PC-3 (cell line): Measurements from ENCODE around the gene NCSTN. TPM values are rescaled to one million over a fixed set of nuclear protein-coding genes. Genes with fewer than 3 reads are reported as not detected.

ENCODE experiments used
- ATAC-seq: fragments of 200-7000 bp; cut with Tn5 transposase; 2 replicates; pipeline ENCODE4 v1.9.1; 2020; ENCODE audit warnings: mild to moderate bottlenecking, moderate library complexity
- BruUV-seq: library from RNA; stranded (reverse); fragments of 400-500 nt; replicated peaks from 2 replicates; lab custom pipeline; 2021; lab: Mats Ljungman, UMichigan
- CTCF ChIA-PET: fragments of 300-600 bp; sonication (Branson Sonifier 250); formaldehyde crosslinking; loops from one replicate; lab custom pipeline; 2022; ENCODE audit warnings: antibody characterized with exemption; lab: Charles Lee
- POLR2A ChIA-PET: fragments of 300-600 bp; sonication (Branson Sonifier 250); formaldehyde crosslinking; loops from one replicate; lab custom pipeline; 2022; ENCODE audit warnings: antibody characterized with exemption; ENCODE audit not compliant: unreplicated experiment; lab: Charles Lee
- DNase-seq: peaks from one replicate; pipeline ENCODE4 v3.0.0-alpha.2; 2015
- H2AFZ ChIP-seq: fragments of 300-600 bp; sonication (generic); 2 replicates; pipeline ENCODE4 v1.6.0; 2016; ENCODE audit warnings: antibody characterized with exemption, low read length
- H3F3A ChIP-seq: fragments of 300-600 bp; sonication (generic); one replicate; pipeline ENCODE4 v1.6.0; 2017; ENCODE audit warnings: antibody characterized with exemption, low read length, control low read depth, mild to moderate bottlenecking; ENCODE audit not compliant: unreplicated experiment
- H3K27ac ChIP-seq: fragments of 300-600 bp; sonication (generic); 2 replicates; pipeline ENCODE4 v1.5.1; 2016; ENCODE audit warnings: mild to moderate bottlenecking, low read length
- H3K27me3 ChIP-seq: fragments of 300-600 bp; sonication (generic); 2 replicates; pipeline ENCODE4 v1.6.1; 2016; ENCODE audit warnings: low read length, mixed read lengths
- H3K36me3 ChIP-seq: fragments of 300-600 bp; sonication (generic); 2 replicates; pipeline ENCODE4 v1.6.1; 2016; ENCODE audit warnings: low read depth, mixed run types, low read length, mixed read lengths
- H3K4me1 ChIP-seq: fragments of 300-600 bp; sonication (generic); 2 replicates; pipeline ENCODE4 v1.5.1; 2016; ENCODE audit warnings: low read length; ENCODE audit not compliant: insufficient read depth
- H3K4me2 ChIP-seq: fragments of 300-600 bp; sonication (generic); 2 replicates; pipeline ENCODE4 v1.6.0; 2016; ENCODE audit warnings: low read length
- H3K4me3 ChIP-seq: fragments of 300-600 bp; sonication (generic); 2 replicates; pipeline ENCODE4 v1.5.1; 2016; ENCODE audit warnings: mild to moderate bottlenecking, low read length, mixed read lengths
- H3K79me2 ChIP-seq: fragments of 300-600 bp; sonication (generic); 2 replicates; pipeline ENCODE4 v1.6.1; 2017; ENCODE audit warnings: low read length, mixed read lengths
- H3K9ac ChIP-seq: fragments of 300-600 bp; sonication (generic); 2 replicates; pipeline ENCODE4 v1.6.0; 2016; ENCODE audit warnings: mild to moderate bottlenecking, low read length
- H3K9me2 ChIP-seq: fragments of 300-600 bp; sonication (generic); replicated peaks from 2 replicates; pipeline ENCODE4 v1.6.1; 2016; ENCODE audit warnings: mixed run types, low read length, mixed read lengths
- H3K9me3 ChIP-seq: fragments of 300-600 bp; sonication (generic); 2 replicates; pipeline ENCODE4 v1.6.1; 2016; ENCODE audit warnings: low read length, mixed read lengths
- H4K20me1 ChIP-seq: fragments of 300-600 bp; sonication (generic); 2 replicates; pipeline ENCODE4 v1.6.1; 2016; ENCODE audit warnings: low read length, mixed read lengths
- EZH2 ChIP-seq: fragments of 300-600 bp; sonication (generic); IDR thresholded peaks from one replicate; pipeline ENCODE4 v1.6.1; 2017; ENCODE audit warnings: antibody characterized with exemption, mild to moderate bottlenecking, low read length; ENCODE audit not compliant: unreplicated experiment
- EZH2phosphoT487 ChIP-seq: fragments of 300-600 bp; sonication (generic); IDR thresholded peaks from 2 replicates; pipeline ENCODE4 v1.6.1; 2018; ENCODE audit warnings: mild to moderate bottlenecking, antibody characterized with exemption, low read length, borderline replicate concordance
- intact Hi-C: fragments of 100-400 bp; cut with micrococcal nuclease; formaldehyde crosslinking; loops from 2 replicates; pipeline ENCODE4 v1.9.0; 2023
- total RNA-seq: library from RNA; depleted of rRNA; stranded (reverse); fragments of >200 nt; gene quantifications from 2 replicates; pipeline ENCODE4 v1.2.3, GENCODE V29; 2014
- TF ChIP-seq, protein P1 (sequence below): fragments of 300-600 bp; sonication (generic); conservative IDR thresholded peaks from 2 replicates; pipeline ENCODE4 v1.5.1; 2017; ENCODE audit warnings: antibody characterized with exemption, low read depth, mild to moderate bottlenecking, low read length

NCSTN gene
- total RNA-seq, 1 experiment from 2014 or later: 49.6 TPM

DNA sequence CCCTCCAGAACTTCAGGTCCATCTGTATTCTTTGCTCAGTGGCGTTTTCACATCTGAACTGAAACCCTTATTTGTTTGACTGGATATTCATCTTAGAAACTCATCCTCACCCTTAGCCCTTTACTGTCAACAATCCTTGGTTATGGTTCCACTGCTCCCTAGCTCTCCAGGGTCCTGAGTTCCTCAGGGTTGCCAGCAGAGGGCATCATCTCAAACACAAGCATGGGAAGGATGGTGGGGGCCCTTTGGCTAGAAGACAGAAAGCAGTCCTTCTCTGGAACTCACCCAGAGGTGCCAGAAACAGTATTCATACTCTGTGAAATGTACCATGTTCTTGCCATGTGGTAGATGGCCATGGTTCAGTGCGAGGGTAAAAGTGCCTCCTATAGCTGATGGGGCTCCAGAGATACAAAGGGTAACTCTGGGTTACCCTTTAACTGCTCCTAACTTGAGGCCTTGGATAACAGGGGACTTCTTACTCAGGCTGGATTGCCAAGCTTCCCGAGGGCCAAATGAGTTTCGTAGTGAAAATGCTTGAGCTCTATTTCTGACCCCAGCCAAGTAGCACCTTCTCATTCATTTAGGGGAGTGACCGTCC lies 11.3 kb downstream of the NCSTN start:
- DNase-seq: peak; percentile 37
- H3K79me2 ChIP-seq: no peaks in the 10 kb centered on the region
- no peaks in the 10 kb centered on the region for H3F3A ChIP-seq
- peak; percentile 48; the same call in 1 of the 2 replicates for ATAC-seq
- peaks cover 77% of the 10 kb centered on the region for H3K36me3 ChIP-seq
- no peak for TF ChIP-seq EZH2
- no peak for TF ChIP-seq EZH2phosphoT487
- TF ChIP-seq, protein P1, sequence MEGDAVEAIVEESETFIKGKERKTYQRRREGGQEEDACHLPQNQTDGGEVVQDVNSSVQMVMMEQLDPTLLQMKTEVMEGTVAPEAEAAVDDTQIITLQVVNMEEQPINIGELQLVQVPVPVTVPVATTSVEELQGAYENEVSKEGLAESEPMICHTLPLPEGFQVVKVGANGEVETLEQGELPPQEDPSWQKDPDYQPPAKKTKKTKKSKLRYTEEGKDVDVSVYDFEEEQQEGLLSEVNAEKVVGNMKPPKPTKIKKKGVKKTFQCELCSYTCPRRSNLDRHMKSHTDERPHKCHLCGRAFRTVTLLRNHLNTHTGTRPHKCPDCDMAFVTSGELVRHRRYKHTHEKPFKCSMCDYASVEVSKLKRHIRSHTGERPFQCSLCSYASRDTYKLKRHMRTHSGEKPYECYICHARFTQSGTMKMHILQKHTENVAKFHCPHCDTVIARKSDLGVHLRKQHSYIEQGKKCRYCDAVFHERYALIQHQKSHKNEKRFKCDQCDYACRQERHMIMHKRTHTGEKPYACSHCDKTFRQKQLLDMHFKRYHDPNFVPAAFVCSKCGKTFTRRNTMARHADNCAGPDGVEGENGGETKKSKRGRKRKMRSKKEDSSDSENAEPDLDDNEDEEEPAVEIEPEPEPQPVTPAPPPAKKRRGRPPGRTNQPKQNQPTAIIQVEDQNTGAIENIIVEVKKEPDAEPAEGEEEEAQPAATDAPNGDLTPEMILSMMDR: peak; percentile 84
- no peak overlapping the region for H3K9ac ChIP-seq
- H3K4me2 ChIP-seq: no peak overlapping the region
- BruUV-seq: no TSS peak
- no peaks in the 10 kb centered on the region for H3K27me3 ChIP-seq
- no peak overlapping the region for H2AFZ ChIP-seq
- no peaks in the 10 kb centered on the region for H3K4me1 ChIP-seq
- intact Hi-C loops: loop anchor here (1.0 kb wide), 1 partner anchor 22 kb away; no protein-coding TSS in a partner anchor
- CTCF ChIA-PET: interaction anchor here (1.0 to 2.1 kb wide), 2 partner anchors 61 to 63 kb away, joined by 4 to 6 read pairs; no protein-coding TSS in a partner anchor
- POLR2A ChIA-PET: no interaction called here
- H3K27ac ChIP-seq: no peak overlapping the region
- no peaks in the 10 kb centered on the region for H3K9me2 ChIP-seq
- H3K4me3 ChIP-seq: no peak overlapping the region
- H4K20me1 ChIP-seq: no peaks in the 10 kb centered on the region
- no peaks in the 10 kb centered on the region for H3K9me3 ChIP-seq

GRCh38 chr1:160357286-160358002 lies 14.3 kb downstream of the NCSTN start:
- H3K4me3 ChIP-seq: no peak overlapping the region
- H3K27ac ChIP-seq: no peak overlapping the region
- H3K79me2 ChIP-seq: no peaks in the 10 kb centered on the region
- H3K9ac ChIP-seq: no peak overlapping the region
- no TSS peak for BruUV-seq
- DNase-seq (no peak), ATAC-seq (no peak)
- no peaks in the 10 kb centered on the region for H3K4me1 ChIP-seq
- CTCF ChIA-PET: no interaction called here
- H3K36me3 ChIP-seq: peaks cover 59% of the 10 kb centered on the region
- H4K20me1 ChIP-seq: no peaks in the 10 kb centered on the region
- H3K9me2 ChIP-seq: no peaks in the 10 kb centered on the region
- no peaks in the 10 kb centered on the region for H3K9me3 ChIP-seq
- no peaks in the 10 kb centered on the region for H3K27me3 ChIP-seq
- intact Hi-C loops: no loop called here
- H3F3A ChIP-seq: no peaks in the 10 kb centered on the region
- POLR2A ChIA-PET: no interaction called here
- H3K4me2 ChIP-seq: no peak overlapping the region
- TF ChIP-seq EZH2 (no peak), EZH2phosphoT487 (no peak)
- TF ChIP-seq, protein P1: no peak
- no peak overlapping the region for H2AFZ ChIP-seq

GRCh38 chr1:160358073-160358472 lies 14.9 kb downstream of the NCSTN start:
- H3K4me1 ChIP-seq: no peaks in the 10 kb centered on the region
- H3K27ac ChIP-seq: no peak overlapping the region
- H2AFZ ChIP-seq: no peak overlapping the region
- CTCF ChIA-PET: no interaction called here
- no peak overlapping the region for H3K9ac ChIP-seq
- no peaks in the 10 kb centered on the region for H3K9me2 ChIP-seq
- no peak overlapping the region for H3K4me3 ChIP-seq
- no peaks in the 10 kb centered on the region for H3K27me3 ChIP-seq
- H3K4me2 ChIP-seq: no peak overlapping the region
- no TSS peak for BruUV-seq
- no peaks in the 10 kb centered on the region for H3F3A ChIP-seq
- ATAC-seq (no peak), DNase-seq (no peak)
- intact Hi-C loops: no loop called here
- TF ChIP-seq EZH2 (no peak), EZH2phosphoT487 (no peak)
- TF ChIP-seq, protein P1: no peak
- H4K20me1 ChIP-seq: no peaks in the 10 kb centered on the region
- no peaks in the 10 kb centered on the region for H3K79me2 ChIP-seq
- H3K36me3 ChIP-seq: peaks cover 53% of the 10 kb centered on the region
- H3K9me3 ChIP-seq: no peaks in the 10 kb centered on the region
- POLR2A ChIA-PET: no interaction called here
